ENCODE measurements around the gene MAPK8IP3.

MAPK8IP3 gene

DNA sequence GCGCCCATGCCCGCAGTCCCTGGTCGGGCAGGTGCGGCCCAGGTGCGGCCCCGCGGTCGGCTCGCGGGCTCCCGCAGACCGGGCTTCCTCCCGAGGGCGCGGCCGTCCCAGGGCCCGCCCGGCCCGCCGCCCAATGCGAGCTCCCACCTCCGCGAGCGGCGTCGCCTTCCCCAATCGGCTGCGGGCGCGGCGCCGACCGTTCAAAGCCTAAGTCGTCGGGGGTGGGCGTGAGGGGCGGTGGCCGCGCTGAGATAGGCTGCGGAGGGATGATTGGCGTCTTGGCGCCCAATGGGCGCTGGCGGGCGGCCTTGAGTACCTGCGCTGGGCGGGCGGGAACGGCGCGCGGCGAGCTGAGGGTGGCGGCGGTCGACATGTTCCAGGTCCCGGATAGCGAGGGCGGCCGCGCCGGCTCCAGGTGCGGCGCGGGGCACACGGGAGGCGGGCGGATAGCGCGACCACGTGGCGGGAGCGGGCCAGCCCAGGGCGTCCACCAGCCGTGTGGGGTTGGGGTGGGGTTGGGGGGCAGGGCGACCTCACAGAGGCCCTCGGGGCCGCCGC is 28.0 kb upstream of the MAPK8IP3 start, which contains the start of gene JPT2:
Gene JPT2, plus strand, starts transcription at position 338 of the 558 bp plus-strand sequence. Its CDS starts 34 bp downstream, at position 372.
- ATAC-seq, result peak; percentile 98 to 99

DNA sequence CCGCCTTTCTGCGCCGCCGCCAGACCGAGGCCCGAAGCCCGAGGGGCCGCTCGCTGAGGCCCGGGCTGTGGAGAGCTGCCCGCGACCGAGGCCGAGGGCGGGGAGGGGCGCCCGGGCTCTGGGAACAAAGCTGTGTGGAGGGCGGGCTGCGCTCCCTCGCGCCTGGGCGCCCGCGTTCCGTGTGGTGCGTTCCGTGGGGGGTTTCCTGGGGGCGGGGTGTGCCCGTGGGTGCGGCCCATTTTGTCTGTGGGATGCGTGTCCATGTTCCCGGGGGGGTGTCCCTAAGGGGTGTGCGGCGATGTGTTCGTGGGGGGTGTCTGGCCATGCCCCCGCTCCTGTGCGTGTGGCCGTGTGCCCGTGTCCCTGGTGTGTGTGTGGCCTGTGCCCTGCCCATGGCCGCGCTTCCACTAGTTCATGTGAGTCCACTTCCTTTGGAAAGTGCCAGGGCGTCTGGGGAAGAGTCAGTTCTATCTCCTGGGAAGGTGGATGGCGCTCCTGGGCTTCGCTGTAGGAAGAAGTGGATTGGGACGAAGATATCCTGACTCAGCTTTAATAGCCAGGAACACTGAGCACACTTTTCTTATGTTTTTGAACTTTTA is 27.4 kb upstream of the MAPK8IP3 start:
- peak; percentile 7 to 15 for ATAC-seq

DNA sequence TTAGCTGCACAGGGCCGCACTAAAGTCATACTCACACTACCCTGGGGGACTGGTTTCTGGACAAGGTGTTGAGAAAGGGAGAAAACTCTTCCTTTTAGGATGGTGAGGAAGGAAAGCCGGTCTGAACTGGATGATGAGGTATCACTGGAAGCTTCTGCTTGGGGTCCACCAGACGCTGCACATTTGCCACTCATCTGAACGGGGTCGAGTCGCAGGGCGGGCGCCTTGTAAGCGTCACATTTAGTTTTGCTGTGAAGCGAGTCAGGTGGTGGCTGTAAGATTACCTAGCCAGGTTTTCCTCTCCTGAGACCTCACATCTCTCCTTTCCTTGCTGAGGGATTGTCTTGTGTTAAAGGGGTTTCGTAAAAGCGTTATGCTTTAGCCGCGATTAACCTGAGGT is 25.6 kb upstream of the MAPK8IP3 start:
- no peak for ATAC-seq

DNA sequence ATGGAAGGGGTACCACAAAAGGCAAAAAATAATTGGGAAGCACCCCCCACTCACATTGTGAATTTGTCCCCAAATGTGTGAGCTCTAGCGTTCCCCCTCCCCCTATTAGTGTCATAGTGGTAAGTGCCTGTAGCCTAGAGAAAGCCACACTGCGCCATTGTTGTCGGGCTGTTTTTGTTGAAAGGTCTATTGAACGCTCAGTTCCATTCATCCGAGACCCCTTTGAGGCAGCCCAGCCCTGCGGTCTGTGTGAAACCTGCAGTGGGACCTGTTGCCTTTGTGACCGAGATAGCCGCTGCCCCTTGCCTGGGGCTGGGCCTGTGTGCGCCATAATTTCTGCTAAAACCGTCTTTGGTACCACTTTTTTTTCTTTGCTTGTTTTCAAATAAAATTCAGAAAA is 25.0 kb upstream of the MAPK8IP3 start:
- ATAC-seq, result no peak

DNA sequence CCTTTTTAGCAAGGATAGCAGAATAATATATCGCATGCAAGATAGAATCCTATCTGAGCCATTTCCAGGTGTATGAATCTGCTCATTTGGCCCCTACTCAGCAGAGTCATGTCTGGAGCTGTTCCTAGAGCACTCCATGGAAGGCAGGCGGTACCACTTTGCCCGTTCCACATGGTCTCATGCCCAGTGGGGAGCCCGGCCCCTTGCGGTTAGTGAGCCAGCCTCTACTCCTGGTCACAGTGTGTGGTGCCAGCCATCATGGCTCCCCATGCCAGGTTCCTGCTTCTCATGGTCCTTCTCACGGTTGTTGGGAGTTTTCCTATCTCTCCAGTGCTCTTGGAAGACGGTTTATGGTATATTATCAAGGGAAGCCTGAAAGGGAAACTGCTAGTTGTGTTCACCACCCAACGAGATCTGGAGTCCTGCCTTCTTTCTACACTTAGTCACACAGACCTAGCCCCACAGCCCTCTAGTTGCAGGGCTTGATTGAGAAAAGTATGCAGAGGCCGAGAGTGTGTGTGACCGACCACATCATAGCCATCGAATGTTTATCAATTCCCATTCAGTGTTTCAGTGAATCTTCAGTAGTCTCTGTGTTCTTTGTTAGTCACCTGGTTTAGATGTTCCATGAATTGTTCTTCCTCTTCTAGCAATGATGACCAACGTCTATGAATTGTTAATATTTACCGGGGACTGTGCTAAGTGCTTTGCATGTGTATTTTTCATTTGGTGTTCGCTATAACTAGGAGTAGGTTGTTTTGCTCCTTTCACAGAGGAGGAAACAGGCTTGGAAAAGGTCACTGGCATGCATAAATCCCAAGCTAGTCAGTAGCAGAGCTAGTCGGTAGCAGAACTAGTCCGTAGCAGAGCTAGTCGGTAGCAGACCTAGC is 18.3 kb upstream of the MAPK8IP3 start:
- no peak for ATAC-seq

DNA sequence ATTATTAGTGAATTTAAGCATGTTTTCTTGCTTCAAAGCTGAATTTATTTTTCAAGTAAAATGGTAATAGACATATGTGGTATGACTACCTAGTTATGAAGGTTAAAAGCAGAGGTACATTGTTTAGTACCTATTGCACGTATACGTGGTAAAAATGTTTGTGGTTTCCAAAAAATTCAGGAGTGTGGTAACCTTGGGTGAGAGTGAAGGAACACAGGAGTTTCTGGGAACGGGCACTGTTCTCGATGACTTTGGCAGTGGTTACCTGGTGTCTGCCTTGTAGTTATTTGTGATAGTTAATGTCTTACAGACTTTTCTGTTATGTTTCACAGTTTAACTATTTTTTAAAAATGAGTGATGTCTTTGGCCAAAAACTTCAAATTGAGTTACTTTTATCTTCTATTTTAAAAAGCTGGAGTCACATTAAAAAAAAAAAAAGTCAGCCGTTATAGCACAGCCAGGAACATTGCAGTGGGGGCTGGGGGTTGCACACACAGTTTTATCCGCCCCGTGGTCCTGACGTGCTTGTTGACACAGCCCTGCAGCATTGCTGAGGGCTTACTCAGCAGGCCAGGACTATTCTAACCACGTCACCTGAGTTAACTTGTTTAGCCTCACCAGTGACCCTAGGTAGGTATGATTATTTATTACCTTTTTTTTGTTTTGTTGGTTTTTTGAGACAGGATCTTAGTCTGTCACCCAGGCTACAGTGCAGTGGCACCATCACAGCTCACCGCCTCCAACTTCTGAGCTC is 17.0 kb upstream of the MAPK8IP3 start:
- no peak for ATAC-seq

DNA sequence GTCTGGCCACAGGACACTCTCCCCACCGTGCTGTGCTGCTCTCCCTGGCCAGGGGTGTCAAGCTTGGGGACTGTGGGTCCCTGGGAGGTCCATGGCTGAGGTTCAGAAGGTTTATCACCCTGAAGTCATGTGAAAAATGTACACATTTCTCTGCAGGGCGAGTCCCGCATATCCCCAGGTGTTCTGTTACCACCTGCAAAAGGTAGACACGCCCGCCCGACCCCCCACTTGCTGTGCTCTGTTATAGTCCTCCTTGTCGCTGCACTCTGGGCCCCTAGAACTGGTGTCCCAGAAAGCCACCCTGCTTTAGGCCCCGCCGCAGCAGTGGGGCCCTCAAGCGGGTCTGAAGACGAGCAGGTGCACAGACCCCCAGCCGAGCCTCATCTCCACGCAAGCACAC is 16.1 kb upstream of the MAPK8IP3 start:
- no peak for ATAC-seq

DNA sequence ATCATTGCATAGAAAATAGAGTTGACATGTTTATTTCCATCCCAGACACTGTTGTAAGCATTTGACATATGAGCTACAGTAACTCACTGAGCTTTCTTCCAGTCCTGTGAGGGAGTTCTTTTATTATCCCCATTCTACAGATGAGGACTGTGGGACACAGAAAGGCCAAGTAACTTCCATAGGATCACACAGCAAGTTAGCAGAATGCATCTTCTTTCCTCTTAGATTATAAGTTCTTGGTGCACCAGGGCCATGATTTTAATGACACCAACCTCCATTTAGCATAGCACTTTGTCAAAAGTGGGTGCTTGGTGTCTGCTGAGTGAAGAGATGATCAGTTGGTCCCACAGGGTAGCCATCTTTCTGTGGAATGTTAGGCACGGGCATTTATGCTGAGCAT is 15.2 kb upstream of the MAPK8IP3 start:
- no peak for ATAC-seq

DNA sequence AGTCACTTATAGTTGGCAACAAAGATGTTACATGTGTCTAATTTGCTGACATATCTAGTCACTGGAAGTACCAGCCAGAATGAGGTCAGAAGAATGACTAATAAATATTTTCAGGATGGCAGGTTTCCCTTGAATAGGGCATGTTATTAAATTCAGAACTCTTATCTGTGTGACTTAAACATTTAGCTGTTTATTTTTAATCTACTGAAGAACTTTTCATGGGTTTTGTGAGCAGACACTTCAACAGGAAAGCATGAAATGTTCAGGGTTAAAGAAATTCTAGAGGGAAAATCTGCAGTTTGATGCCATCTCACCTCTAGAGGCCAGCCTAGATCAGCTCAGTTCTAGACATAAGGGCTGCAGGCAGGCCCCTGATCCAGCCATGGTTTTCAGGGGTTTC is 14.7 kb upstream of the MAPK8IP3 start:
- ATAC-seq, result no peak

DNA sequence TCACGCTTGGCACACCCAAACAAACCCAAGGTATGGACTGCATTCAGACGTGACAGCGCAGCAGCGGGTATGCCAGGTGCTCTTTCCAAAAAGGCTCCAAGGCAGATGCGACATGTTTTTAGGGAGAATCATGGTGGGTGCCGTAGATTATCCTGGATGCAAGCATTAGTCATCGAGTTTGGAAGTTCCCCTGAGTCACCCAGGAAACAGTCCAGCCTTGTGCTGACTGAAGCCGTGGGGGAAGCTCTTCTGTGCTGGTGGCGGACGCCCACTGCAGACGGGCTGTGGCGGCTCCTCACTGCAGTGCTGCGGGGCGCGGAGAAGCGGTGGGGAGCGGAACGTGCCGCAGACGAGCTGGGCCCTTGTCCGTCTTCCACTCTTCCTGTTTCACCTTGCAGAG is 14.0 kb upstream of the MAPK8IP3 start:
- no peak for ATAC-seq

DNA sequence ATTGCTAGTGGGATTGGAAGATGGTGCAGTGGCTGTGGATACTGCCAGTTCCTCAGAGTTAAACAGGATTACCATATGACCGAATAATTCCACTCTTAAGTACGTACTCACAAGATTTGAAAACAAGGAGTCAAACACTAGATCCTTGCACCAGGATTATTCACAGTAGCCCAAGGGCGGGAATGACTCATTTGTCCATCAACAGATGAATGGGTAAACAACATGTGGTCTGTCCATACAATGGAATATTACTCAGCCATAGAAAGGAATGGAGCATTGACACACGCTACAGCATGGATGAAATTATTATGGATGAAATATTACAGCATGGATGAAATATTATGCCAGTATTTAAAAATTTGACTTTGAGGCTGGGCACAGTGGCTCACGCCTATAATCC is 9.1 kb upstream of the MAPK8IP3 start:
- ATAC-seq, result no peak

DNA sequence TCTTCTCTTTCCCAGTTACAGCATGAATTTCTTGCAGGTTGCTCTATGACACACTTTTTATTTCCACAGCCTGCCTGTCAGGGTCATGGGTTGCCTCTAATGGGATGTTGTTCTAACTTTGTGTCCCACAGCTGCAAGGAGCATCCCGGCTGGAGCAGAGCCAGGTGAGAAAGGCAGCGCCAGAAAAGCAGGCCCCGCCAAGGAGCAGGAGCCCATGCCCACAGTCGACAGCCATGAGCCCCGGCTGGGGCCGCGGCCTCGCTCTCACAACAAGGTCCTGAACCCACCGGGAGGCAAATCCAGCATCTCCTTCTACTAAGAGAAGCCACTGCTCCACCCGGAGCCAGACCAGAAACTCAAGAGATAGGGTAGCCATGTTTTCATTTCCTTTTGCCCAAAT is 7.3 kb upstream of the MAPK8IP3 start:
- no peak for ATAC-seq

DNA sequence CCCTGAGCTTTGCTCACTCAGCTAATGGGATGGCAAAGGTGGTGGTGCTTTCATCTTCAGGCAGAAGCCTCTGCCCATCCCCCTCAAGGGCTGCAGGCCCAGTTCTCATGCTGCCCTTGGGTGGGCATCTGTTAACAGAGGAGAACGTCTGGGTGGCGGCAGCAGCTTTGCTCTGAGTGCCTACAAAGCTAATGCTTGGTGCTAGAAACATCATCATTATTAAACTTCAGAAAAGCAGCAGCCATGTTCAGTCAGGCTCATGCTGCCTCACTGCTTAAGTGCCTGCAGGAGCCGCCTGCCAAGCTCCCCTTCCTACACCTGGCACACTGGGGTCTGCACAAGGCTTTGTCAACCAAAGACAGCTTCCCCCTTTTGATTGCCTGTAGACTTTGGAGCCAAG is 5.7 kb upstream of the MAPK8IP3 start:
- no peak for ATAC-seq

DNA sequence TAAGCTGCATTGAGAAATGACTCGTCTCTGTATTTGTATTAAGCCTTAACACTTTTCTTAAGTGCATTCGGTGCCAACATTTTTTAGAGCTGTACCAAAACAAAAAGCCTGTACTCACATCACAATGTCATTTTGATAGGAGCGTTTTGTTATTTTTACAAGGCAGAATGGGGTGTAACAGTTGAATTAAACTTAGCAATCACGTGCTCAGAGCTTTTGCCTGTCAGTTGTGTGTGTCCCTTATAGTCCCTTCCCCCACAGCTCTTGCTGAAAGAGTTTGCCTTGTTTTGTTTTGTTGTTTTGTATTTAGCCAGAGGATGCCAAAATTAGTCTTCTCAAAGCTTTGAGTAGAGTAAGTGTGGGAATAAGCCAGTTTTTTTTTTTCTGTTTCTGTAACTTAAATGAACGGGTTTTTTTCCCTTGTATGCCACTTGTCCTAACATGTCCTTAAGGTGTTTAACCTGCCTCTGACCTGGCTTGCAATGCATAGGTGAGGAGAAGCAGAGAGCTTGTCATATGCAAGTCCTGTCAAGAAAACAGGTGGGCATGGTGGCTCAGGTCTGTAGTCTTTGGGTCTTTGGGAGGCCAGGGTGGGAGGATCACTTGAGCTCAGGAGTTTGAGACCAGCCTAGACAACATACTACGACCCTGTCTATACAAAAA is 4.6 kb upstream of the MAPK8IP3 start:
- no peak for ATAC-seq

DNA sequence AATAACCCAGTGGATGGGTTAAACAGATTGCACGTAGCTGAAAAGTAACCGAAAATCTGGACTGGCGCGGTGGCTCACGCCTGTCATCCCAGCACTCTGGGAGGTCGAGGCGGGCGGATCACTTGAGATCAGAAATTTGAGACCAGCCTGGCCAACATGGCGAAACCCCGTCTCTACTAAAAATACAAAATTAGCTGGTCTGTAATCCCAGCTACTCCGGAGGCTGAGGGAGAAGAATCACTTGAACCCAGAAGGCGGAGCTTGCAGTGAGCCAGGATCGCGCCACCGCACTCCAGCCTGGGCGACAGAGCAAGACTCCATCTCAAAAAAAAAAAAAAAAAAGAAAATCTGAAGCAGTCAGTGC is 689 bp upstream of the MAPK8IP3 start:
- ATAC-seq, result peak; percentile 6 to 11

DNA sequence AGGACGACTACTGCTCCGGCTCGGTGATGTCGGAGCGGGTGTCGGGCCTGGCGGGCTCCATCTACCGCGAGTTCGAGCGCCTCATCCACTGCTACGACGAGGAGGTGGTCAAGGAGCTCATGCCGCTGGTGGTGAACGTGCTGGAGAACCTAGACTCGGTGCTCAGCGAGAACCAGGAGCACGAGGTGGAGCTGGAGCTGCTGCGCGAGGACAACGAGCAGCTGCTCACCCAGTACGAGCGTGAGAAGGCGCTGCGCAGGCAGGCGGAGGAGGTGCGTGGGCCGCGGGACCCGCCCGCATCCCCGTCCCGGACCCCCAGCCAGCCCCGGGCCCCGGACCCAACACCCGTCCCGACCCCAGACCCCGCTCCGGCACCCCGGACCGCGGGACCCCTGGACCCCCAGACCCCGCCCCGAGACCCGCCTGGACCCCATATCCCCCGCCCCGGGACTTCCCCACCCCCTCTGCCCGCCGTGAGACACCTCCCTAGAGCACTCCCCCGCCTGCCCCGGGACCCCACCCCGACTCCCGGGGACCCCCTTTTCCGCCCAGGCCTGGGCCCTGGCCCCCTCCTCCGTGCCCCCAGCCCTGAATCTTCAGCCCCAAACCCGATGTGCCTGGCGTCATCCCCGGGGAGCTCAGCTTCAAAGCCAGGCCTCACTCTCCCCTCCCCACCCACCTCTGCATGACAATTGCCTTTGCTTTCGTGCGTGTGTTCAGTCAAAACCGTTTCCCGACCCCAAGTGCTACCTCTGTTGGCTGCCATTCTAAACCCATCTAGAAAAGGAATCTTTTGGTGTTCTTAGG is 594 bp downstream of the MAPK8IP3 start:
- ATAC-seq, result peak; percentile 36 to 40

DNA sequence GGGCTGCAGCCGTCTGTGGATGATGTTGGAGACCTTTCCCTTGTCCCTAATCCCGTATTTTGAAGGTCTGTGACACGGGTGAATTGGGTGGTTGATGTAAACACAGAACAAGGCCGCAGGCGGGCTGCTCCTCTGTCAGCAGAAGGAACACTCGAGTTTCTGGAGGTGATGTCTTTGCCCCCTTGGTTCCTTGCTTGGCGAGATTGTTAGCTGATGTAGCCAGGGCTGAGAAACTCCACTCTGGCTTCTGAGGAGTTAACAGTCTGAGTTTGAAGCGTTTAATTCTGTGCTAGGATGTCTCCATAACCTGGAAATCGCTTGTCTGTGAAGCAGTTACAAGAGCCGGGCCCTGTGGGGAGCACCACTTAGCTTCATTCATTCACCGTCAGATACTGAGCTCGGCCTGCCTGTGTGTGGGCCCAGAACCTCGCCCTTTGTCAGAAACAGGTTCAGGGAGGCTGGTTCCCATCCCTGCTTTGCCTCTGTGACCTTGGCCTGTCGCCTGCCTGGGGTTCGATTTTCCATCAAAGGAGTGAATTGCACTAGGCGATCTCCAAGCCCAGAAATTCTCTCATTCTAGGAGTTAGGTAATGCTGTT is 1.3 kb downstream of the MAPK8IP3 start:
- no peak for ATAC-seq

DNA sequence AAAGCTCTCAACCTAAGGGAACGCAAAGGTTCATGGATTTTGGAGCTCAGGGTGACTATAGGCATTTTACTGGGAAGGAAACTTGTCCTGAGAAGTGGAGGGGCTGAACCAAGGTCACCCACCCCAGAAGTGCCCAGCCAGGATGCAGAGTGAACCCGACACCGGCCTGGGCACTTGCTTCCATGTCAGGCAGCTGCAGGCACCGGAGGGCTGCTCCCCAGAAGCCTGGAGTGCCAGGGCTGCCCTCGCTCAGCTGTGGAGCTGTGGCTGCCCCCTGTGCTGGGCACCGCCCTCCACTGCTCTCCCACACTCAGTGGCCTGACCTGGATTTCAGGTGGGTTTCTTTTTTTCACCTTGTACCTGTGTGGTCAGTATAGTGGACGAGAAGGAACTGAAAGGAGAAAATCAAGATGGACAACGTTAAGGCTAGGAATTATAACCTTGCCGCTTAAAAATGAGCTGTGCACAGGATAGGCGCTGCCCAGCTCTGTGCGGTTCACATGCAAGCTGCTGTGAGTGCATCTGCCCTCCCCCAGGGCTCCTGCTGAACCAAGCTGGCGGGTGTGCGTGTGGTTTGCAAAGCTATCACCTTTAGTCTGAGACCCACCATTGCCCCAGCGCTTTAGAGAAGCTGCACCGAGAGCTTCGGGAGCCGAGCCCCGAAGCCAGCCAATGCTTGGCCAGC is 2.2 kb downstream of the MAPK8IP3 start:
- ATAC-seq, result no peak

DNA sequence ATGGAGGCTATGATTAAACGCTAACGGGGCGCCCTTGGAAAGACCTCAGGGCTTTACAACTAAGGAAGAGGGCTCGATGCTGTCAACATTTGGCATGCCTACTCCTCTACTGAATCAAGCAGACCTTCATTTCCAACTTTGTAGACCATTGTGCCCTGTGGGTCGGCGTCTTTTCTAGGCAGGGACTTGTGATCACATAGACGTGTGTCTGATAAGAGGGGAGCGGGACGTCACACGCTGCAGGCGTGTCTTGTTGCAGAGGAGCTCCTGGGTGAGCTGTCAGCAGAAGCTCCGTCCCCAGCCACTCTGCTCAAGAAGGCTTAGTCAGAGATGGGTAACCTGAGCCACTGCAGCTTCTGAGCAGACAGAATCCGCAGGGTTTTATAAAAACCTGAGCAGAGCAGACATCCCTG is 2.8 kb downstream of the MAPK8IP3 start:
- ATAC-seq, result no peak

DNA sequence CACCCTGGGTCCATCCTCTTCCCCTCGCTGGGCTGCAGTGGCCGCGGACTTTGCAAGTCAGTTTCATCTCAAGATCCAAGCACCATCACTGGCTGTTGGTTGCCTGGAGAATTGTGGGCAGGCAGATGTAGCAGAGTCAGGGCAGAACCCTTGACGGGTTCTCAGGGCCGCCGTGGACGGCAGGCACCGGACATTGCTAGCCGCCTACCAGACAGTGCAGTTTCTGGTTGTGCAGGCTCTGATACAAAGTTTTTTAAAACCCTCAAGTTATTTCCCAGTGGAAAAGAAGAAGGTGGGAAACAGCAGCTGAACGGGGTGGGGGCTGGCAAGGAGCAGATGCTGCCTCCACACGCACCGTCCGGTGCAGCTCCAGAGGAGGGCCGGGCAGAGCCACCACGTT is 3.4 kb downstream of the MAPK8IP3 start:
- no peak for ATAC-seq
